WTC11 (cell line): ENCODE results near the gene IL24. TPM values are rescaled to one million over a fixed set of nuclear protein-coding genes. Genes with fewer than 3 reads are reported as not detected.

ENCODE experiments used
- ATAC-seq: fragments of 200-7000 bp; cut with Tn5 transposase; 2 replicates; pipeline ENCODE4 v1.10.0; 2021; ENCODE audit warnings: mild to moderate bottlenecking, moderate library complexity
- CTCF ChIA-PET: fragments of 300-600 bp; sonication (Branson Sonifier 250); formaldehyde crosslinking; loops from one replicate; lab custom pipeline; 2021; ENCODE audit warnings: antibody characterized with exemption; lab: Charles Lee
- POLR2A ChIA-PET: fragments of 350-600 bp; sonication (Branson Sonifier 250); formaldehyde crosslinking; loops from one replicate; lab custom pipeline; 2021; ENCODE audit warnings: antibody characterized with exemption; lab: Charles Lee
- DNase-seq: peaks from one replicate; pipeline ENCODE4 v3.0.0; 2021; ENCODE audit warnings: low spot score
- H3K27ac Mint-ChIP-seq: 2 replicates; pipeline ENCODE4 v1.8.0; 2021; ENCODE audit warnings: mixed read lengths
- H3K27me3 Mint-ChIP-seq: 2 replicates; pipeline ENCODE4 v1.8.0; 2021; ENCODE audit warnings: low read depth, mild to moderate bottlenecking, moderate library complexity, mixed read lengths
- H3K36me3 Mint-ChIP-seq: 2 replicates; pipeline ENCODE4 v1.8.0; 2021; ENCODE audit warnings: mixed read lengths
- H3K4me1 Mint-ChIP-seq: 2 replicates; pipeline ENCODE4 v1.8.0; 2022; ENCODE audit warnings: mixed read lengths
- H3K4me3 Mint-ChIP-seq: 2 replicates; pipeline ENCODE4 v1.8.0; 2021; ENCODE audit warnings: mild to moderate bottlenecking, moderate library complexity, mixed read lengths
- H3K9me3 Mint-ChIP-seq: 2 replicates; pipeline ENCODE4 v1.8.0; 2021; ENCODE audit warnings: mixed read lengths
- CBFB ChIP-seq: sonication (generic); formaldehyde crosslinking; IDR thresholded peaks from 2 replicates; pipeline ENCODE4 v1.8.1; 2022; ENCODE audit warnings: mild to moderate bottlenecking, low read depth, missing genetic modification reagents
- CREB1 ChIP-seq: sonication (generic); formaldehyde crosslinking; IDR thresholded peaks from 2 replicates; pipeline ENCODE4 v1.8.0; 2023; ENCODE audit warnings: mild to moderate bottlenecking, missing genetic modification reagents
- ELF4 ChIP-seq: sonication (generic); formaldehyde crosslinking; IDR thresholded peaks from 2 replicates; pipeline ENCODE4 v1.8.1; 2022; ENCODE audit warnings: low read depth, mild to moderate bottlenecking, moderate library complexity, missing genetic modification reagents
- ETV6 ChIP-seq: sonication (generic); formaldehyde crosslinking; IDR thresholded peaks from 2 replicates; pipeline ENCODE4 v1.8.1; 2022; ENCODE audit warnings: mild to moderate bottlenecking, missing genetic modification reagents
- FOXJ3 ChIP-seq: sonication (generic); formaldehyde crosslinking; IDR thresholded peaks from 2 replicates; pipeline ENCODE4 v1.9.0; 2021; ENCODE audit warnings: missing genetic modification reagents, mild to moderate bottlenecking, borderline replicate concordance
- FOXP1 ChIP-seq: sonication (generic); formaldehyde crosslinking; IDR thresholded peaks from 2 replicates; pipeline ENCODE4 v1.8.0; 2022; ENCODE audit warnings: missing genetic modification reagents, mild to moderate bottlenecking, moderate library complexity, borderline replicate concordance
- GRHL2 ChIP-seq: fragments of 250-450 bp; sonication (Bioruptor Pico); IDR thresholded peaks from 2 replicates; pipeline ENCODE4 v1.8.0; 2022; ENCODE audit warnings: mild to moderate bottlenecking, moderate library complexity; ENCODE audit not compliant: insufficient replicate concordance, severe bottlenecking
- NFE2L1 ChIP-seq: sonication (generic); formaldehyde crosslinking; IDR thresholded peaks from 2 replicates; pipeline ENCODE4 v1.8.1; 2023; ENCODE audit warnings: missing genetic modification reagents
- OVOL2 ChIP-seq: fragments of 250-450 bp; sonication (Bioruptor Pico); IDR thresholded peaks from 2 replicates; pipeline ENCODE4 v1.9.0; 2021; ENCODE audit warnings: mild to moderate bottlenecking, borderline replicate concordance
- RELA ChIP-seq: sonication (generic); formaldehyde crosslinking; IDR thresholded peaks from 2 replicates; pipeline ENCODE4 v1.8.1; 2022; ENCODE audit warnings: missing genetic modification reagents, mild to moderate bottlenecking, borderline replicate concordance
- SP1 ChIP-seq: sonication (generic); formaldehyde crosslinking; conservative IDR thresholded peaks from 2 replicates; pipeline ENCODE4 v1.8.1; 2022; ENCODE audit warnings: missing genetic modification reagents
- TCF7 ChIP-seq: sonication (generic); formaldehyde crosslinking; IDR thresholded peaks from 2 replicates; pipeline ENCODE4 v1.8.0; 2022; ENCODE audit warnings: mild to moderate bottlenecking, low read depth, missing genetic modification reagents, moderate library complexity
- TP53 ChIP-seq: sonication (generic); formaldehyde crosslinking; IDR thresholded peaks from 2 replicates; pipeline ENCODE4 v1.8.1; 2023; ENCODE audit warnings: mild to moderate bottlenecking, missing genetic modification reagents
- ZNF317 ChIP-seq: sonication (generic); formaldehyde crosslinking; IDR thresholded peaks from 2 replicates; pipeline ENCODE4 v1.8.1; 2023; ENCODE audit warnings: low read depth, mild to moderate bottlenecking, moderate library complexity, missing genetic modification reagents, borderline replicate concordance
- ZSCAN18 ChIP-seq: fragments of 250-450 bp; sonication (Bioruptor Pico); IDR thresholded peaks from 2 replicates; pipeline ENCODE4 v2.1.2; 2022; ENCODE audit warnings: mild to moderate bottlenecking, moderate library complexity
- total RNA-seq: library from RNA; stranded (reverse); gene quantifications from 3 replicates; pipeline ENCODE4 v1.2.3, GENCODE V29; 2021
- TF ChIP-seq, protein P1 (sequence below): sonication (generic); formaldehyde crosslinking; IDR thresholded peaks from 2 replicates; pipeline ENCODE4 v1.8.1; 2023; ENCODE audit warnings: mild to moderate bottlenecking, moderate library complexity, missing genetic modification reagents
- TF ChIP-seq, protein P2 (sequence below): sonication (generic); formaldehyde crosslinking; IDR thresholded peaks from 2 replicates; pipeline ENCODE4 v1.8.0; 2023; ENCODE audit warnings: missing genetic modification reagents
- TF ChIP-seq, protein P3 (sequence below): sonication (generic); formaldehyde crosslinking; IDR thresholded peaks from 2 replicates; pipeline ENCODE4 v1.8.1; 2022; ENCODE audit warnings: mild to moderate bottlenecking, moderate library complexity, missing genetic modification reagents
- TF ChIP-seq, protein P4 (sequence below): sonication (generic); formaldehyde crosslinking; IDR thresholded peaks from 2 replicates; pipeline ENCODE4 v1.8.0; 2022; ENCODE audit warnings: mild to moderate bottlenecking, missing genetic modification reagents
- TF ChIP-seq, protein P5 (sequence below): sonication (generic); formaldehyde crosslinking; IDR thresholded peaks from 2 replicates; pipeline ENCODE4 v1.8.0; 2022; ENCODE audit warnings: mild to moderate bottlenecking, missing genetic modification reagents

Gene IL24
- total RNA-seq, 1 experiment from 2014 or later, result not detected

DNA sequence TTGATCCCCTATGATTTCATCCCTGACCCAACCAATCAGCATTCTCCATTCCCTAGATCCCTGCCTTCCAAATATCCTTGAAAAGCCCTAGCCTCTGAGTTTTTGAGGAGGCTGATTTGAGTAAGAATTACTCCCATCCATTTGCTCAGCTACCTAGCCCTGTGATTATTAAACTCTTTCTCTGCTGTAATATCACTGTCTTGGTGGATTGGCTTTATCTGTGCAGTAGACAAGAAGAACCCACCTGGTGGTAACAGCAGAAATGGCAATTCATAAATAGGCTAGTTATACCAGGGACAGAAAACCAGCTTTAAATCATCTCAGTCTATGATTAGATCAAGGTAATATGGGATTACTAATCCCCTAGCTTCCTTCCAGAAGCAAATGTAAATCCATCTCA lies 18.8 kb upstream of the IL24 start (continued):
- TF ChIP-seq, protein P1, sequence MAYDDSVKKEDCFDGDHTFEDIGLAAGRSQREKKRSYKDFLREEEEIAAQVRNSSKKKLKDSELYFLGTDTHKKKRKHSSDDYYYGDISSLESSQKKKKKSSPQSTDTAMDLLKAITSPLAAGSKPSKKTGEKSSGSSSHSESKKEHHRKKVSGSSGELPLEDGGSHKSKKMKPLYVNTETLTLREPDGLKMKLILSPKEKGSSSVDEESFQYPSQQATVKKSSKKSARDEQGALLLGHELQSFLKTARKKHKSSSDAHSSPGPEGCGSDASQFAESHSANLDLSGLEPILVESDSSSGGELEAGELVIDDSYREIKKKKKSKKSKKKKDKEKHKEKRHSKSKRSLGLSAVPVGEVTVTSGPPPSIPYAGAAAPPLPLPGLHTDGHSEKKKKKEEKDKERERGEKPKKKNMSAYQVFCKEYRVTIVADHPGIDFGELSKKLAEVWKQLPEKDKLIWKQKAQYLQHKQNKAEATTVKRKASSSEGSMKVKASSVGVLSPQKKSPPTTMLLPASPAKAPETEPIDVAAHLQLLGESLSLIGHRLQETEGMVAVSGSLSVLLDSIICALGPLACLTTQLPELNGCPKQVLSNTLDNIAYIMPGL (CRISPR knock-in tag), result no peak
- TF ChIP-seq TCF7 (CRISPR knock-in tag), result no peak
- TF ChIP-seq CREB1 (CRISPR knock-in tag), result no peak
- TF ChIP-seq, protein P2, sequence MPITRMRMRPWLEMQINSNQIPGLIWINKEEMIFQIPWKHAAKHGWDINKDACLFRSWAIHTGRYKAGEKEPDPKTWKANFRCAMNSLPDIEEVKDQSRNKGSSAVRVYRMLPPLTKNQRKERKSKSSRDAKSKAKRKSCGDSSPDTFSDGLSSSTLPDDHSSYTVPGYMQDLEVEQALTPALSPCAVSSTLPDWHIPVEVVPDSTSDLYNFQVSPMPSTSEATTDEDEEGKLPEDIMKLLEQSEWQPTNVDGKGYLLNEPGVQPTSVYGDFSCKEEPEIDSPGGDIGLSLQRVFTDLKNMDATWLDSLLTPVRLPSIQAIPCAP (CRISPR knock-in tag), result no peak
- no peak for TF ChIP-seq RELA (CRISPR knock-in tag)
- no peak for TF ChIP-seq ELF4 (CRISPR knock-in tag)
- TF ChIP-seq, protein P3, sequence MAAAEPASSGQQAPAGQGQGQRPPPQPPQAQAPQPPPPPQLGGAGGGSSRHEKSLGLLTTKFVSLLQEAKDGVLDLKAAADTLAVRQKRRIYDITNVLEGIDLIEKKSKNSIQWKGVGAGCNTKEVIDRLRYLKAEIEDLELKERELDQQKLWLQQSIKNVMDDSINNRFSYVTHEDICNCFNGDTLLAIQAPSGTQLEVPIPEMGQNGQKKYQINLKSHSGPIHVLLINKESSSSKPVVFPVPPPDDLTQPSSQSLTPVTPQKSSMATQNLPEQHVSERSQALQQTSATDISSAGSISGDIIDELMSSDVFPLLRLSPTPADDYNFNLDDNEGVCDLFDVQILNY, result no peak
- no peak for TF ChIP-seq SP1 (CRISPR knock-in tag)
- TF ChIP-seq NFE2L1 (CRISPR knock-in tag), result no peak
- TF ChIP-seq, all 79 proteins: peak for 0

GRCh38 chr1:206880314-206880713 lies 16.9 kb upstream of the IL24 start:
- ATAC-seq (no peak), DNase-seq (no peak)
- ChIA-PET CTCF (no interaction called here), POLR2A (no interaction called here)
- H3K36me3 Mint-ChIP-seq, result peaks cover 22% of the 10 kb centered on the region
- H3K27me3 Mint-ChIP-seq, result no peaks in the 10 kb centered on the region; the same call in none of the 2 replicates
- no peak overlapping the region for H3K27ac Mint-ChIP-seq
- H3K9me3 Mint-ChIP-seq, result peaks cover 56% of the 10 kb centered on the region
- H3K4me3 Mint-ChIP-seq, result no peak overlapping the region
- H3K4me1 Mint-ChIP-seq, result no peaks in the 10 kb centered on the region
- no peak for TF ChIP-seq FOXJ3 (CRISPR knock-in tag)
- TF ChIP-seq TP53 (CRISPR knock-in tag), result no peak
- TF ChIP-seq, protein P4, sequence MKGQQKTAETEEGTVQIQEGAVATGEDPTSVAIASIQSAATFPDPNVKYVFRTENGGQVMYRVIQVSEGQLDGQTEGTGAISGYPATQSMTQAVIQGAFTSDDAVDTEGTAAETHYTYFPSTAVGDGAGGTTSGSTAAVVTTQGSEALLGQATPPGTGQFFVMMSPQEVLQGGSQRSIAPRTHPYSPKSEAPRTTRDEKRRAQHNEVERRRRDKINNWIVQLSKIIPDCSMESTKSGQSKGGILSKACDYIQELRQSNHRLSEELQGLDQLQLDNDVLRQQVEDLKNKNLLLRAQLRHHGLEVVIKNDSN (CRISPR knock-in tag), result no peak
- no peak for TF ChIP-seq ZNF317 (CRISPR knock-in tag)
- TF ChIP-seq CBFB, result no peak
- TF ChIP-seq FOXP1 (CRISPR knock-in tag), result no peak
- TF ChIP-seq, protein P5, sequence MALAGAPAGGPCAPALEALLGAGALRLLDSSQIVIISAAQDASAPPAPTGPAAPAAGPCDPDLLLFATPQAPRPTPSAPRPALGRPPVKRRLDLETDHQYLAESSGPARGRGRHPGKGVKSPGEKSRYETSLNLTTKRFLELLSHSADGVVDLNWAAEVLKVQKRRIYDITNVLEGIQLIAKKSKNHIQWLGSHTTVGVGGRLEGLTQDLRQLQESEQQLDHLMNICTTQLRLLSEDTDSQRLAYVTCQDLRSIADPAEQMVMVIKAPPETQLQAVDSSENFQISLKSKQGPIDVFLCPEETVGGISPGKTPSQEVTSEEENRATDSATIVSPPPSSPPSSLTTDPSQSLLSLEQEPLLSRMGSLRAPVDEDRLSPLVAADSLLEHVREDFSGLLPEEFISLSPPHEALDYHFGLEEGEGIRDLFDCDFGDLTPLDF (CRISPR knock-in tag), result no peak
- TF ChIP-seq ZSCAN18 (CRISPR knock-in tag), result no peak
- no peak for TF ChIP-seq OVOL2
- no peak for TF ChIP-seq NFE2L1 (CRISPR knock-in tag)
- TF ChIP-seq, protein P2 (CRISPR knock-in tag), result no peak
- no peak for TF ChIP-seq CREB1 (CRISPR knock-in tag)
- TF ChIP-seq GRHL2 (CRISPR knock-in tag), result no peak
- no peak for TF ChIP-seq ETV6
